HEK293 (cell line): ENCODE results near the gene ITGAL.

Source experiments
- CTCF ChIA-PET: fragments of 350-600 bp; formaldehyde crosslinking; extraction: SDS; loops from one replicate; lab custom pipeline; 2021; ENCODE audit warnings: antibody characterized with exemption; lab: Yijun Ruan, JAX
- POLR2A ChIA-PET: fragments of 300-600 bp; formaldehyde crosslinking; extraction: SDS; loops from one replicate; lab custom pipeline; 2020; ENCODE audit warnings: antibody characterized with exemption, inconsistent platforms; lab: Yijun Ruan, JAX
- H3K27ac ChIP-seq: fragments of 200-500 bp; sonication (Bioruptor generic); 2 replicates; pipeline ENCODE4 v1.5.1; 2014; ENCODE audit warnings: low read depth, low read length, control low read depth, inconsistent platforms; ENCODE audit errors: extremely low read depth
- H3K36me3 ChIP-seq, 2 experiments: fragments of 200-500 bp in 1 of 2; sonication (Bioruptor generic) in 1 of 2; 1 replicate in 1 of 2; 2 replicates in 1 of 2; pipeline ENCODE4 v1.5.1; 2014 to 2017; ENCODE audit warnings: inconsistent platforms in 2 of 2, low read length in 2 of 2; ENCODE audit not compliant: control insufficient read depth in 2 of 2, insufficient read depth in 1 of 2
- H3K4me1 ChIP-seq: fragments of 200-500 bp; sonication (Bioruptor generic); 2 replicates; pipeline ENCODE4 v1.5.1; 2014; ENCODE audit warnings: mild to moderate bottlenecking, low read length, inconsistent platforms; ENCODE audit not compliant: control insufficient read depth, insufficient read depth
- H3K4me3 ChIP-seq: 2 replicates; pipeline ENCODE4 v1.5.1; 2011; ENCODE audit warnings: low read depth, mild to moderate bottlenecking, control low read depth, low read length, moderate library complexity
- H3K9me3 ChIP-seq: fragments of 200-500 bp; sonication (Bioruptor generic); 2 replicates; pipeline ENCODE4 v1.5.1; 2014; ENCODE audit warnings: low read depth, low read length, inconsistent platforms; ENCODE audit not compliant: control insufficient read depth, insufficient read depth
- BCL11A ChIP-seq: fragments of 450-650 bp; formaldehyde crosslinking; IDR thresholded peaks from 2 replicates; pipeline ENCODE4 v1.5.1; 2016; ENCODE audit warnings: low read depth, missing biosample characterization, missing genetic modification characterization
- GFI1B ChIP-seq: fragments of 450-650 bp; formaldehyde crosslinking; IDR thresholded peaks from 2 replicates; pipeline ENCODE4 v1.5.1; 2016; ENCODE audit warnings: missing biosample characterization, missing genetic modification characterization
- HOXD13 ChIP-seq: sonication (generic); formaldehyde crosslinking; IDR thresholded peaks from 2 replicates; pipeline ENCODE4 v1.8.0; 2022; ENCODE audit warnings: missing genetic modification reagents, borderline replicate concordance
- KLF1 ChIP-seq: fragments of 450-650 bp; formaldehyde crosslinking; IDR thresholded peaks from 2 replicates; pipeline ENCODE4 v1.5.1; 2016; ENCODE audit warnings: missing biosample characterization, missing genetic modification characterization
- SALL2 ChIP-seq: fragments of 450-650 bp; formaldehyde crosslinking; IDR thresholded peaks from 2 replicates; pipeline ENCODE4 v1.5.0; 2017; ENCODE audit warnings: missing biosample characterization, mild to moderate bottlenecking, missing genetic modification characterization, borderline replicate concordance
- SCRT2 ChIP-seq: fragments of 450-650 bp; formaldehyde crosslinking; IDR thresholded peaks from 2 replicates; pipeline ENCODE4 v1.5.1; 2016; ENCODE audit warnings: missing biosample characterization, missing genetic modification characterization
- SP3 ChIP-seq: fragments of 450-650 bp; formaldehyde crosslinking; IDR thresholded peaks from 2 replicates; pipeline ENCODE4 v1.5.1; 2016; ENCODE audit warnings: missing biosample characterization, missing genetic modification characterization
- ZFP37 ChIP-seq: fragments of 450-650 bp; formaldehyde crosslinking; IDR thresholded peaks from 2 replicates; pipeline ENCODE4 v1.5.1; 2016; ENCODE audit warnings: missing biosample characterization, missing genetic modification characterization
- ZIC2 ChIP-seq: fragments of 450-650 bp; formaldehyde crosslinking; IDR thresholded peaks from 2 replicates; pipeline ENCODE4 v1.5.1; 2016; ENCODE audit warnings: missing biosample characterization, missing genetic modification characterization
- ZNF155 ChIP-seq: fragments of 450-650 bp; formaldehyde crosslinking; IDR thresholded peaks from 2 replicates; pipeline ENCODE4 v1.5.1; 2016; ENCODE audit warnings: missing biosample characterization, missing genetic modification characterization
- ZNF175 ChIP-seq: fragments of 450-650 bp; formaldehyde crosslinking; IDR thresholded peaks from 2 replicates; pipeline ENCODE4 v1.5.1; 2016; ENCODE audit warnings: missing biosample characterization, missing genetic modification characterization
- ZNF223 ChIP-seq: fragments of 450-650 bp; formaldehyde crosslinking; IDR thresholded peaks from 2 replicates; pipeline ENCODE4 v1.5.1; 2016; ENCODE audit warnings: missing biosample characterization, missing genetic modification characterization
- ZNF394 ChIP-seq: fragments of 450-650 bp; formaldehyde crosslinking; IDR thresholded peaks from 2 replicates; pipeline ENCODE4 v1.5.1; 2016; ENCODE audit warnings: missing biosample characterization, missing genetic modification characterization, mild to moderate bottlenecking, moderate library complexity, borderline replicate concordance
- ZNF513 ChIP-seq: fragments of 450-650 bp; IDR thresholded peaks from 2 replicates; pipeline ENCODE4 v1.5.1; 2018; ENCODE audit warnings: missing biosample characterization, missing genetic modification characterization
- ZNF561 ChIP-seq: fragments of 450-650 bp; IDR thresholded peaks from 2 replicates; pipeline ENCODE4 v1.5.1; 2018; ENCODE audit warnings: missing biosample characterization, missing genetic modification characterization, borderline replicate concordance
- ZNF600 ChIP-seq: fragments of 450-650 bp; formaldehyde crosslinking; IDR thresholded peaks from 2 replicates; pipeline ENCODE4 v1.5.1; 2016; ENCODE audit warnings: missing biosample characterization, missing genetic modification characterization
- ZNF768 ChIP-seq: fragments of 450-650 bp; formaldehyde crosslinking; IDR thresholded peaks from 2 replicates; pipeline ENCODE4 v1.5.1; 2018; ENCODE audit warnings: missing biosample characterization, mild to moderate bottlenecking, missing genetic modification characterization
- TF ChIP-seq, protein P1 (sequence below): fragments of 450-650 bp; formaldehyde crosslinking; IDR thresholded peaks from 2 replicates; pipeline ENCODE4; 2016; ENCODE audit warnings: missing biosample characterization, missing genetic modification characterization
- TF ChIP-seq, protein P2 (sequence below): fragments of 450-650 bp; formaldehyde crosslinking; IDR thresholded peaks from 2 replicates; pipeline ENCODE4 v1.5.1; 2017; ENCODE audit warnings: missing biosample characterization, missing genetic modification characterization
- TF ChIP-seq, protein P3 (sequence below): fragments of 450-650 bp; formaldehyde crosslinking; optimal IDR thresholded peaks from 2 replicates; pipeline ENCODE3; 2016; ENCODE audit warnings: missing biosample characterization, mild to moderate bottlenecking, missing genetic modification characterization
- TF ChIP-seq, protein P4 (sequence below): fragments of 450-650 bp; formaldehyde crosslinking; IDR thresholded peaks from 2 replicates; pipeline ENCODE4 v1.5.1; 2016; ENCODE audit warnings: missing biosample characterization, missing genetic modification characterization

ITGAL gene

GRCh38 chr16:30524575-30525568 lies 52.3 kb downstream of the ITGAL start:
- no peaks in the 10 kb centered on the region for H3K9me3 ChIP-seq
- no peak overlapping the region for H3K27ac ChIP-seq
- ChIA-PET POLR2A (interaction anchor here (0.6 to 2.1 kb wide), 15 partner anchors 10 to 474 kb away, joined by 3 to 9 read pairs (median 4); partner anchors contain the start of genes CD2BP2, DCTPP1, TBX6 and ZNF688), CTCF (interaction anchor here (0.6 to 1.3 kb wide), 3 partner anchors 11 to 250 kb away, joined by 3 to 9 read pairs (median 3); partner anchors contain the start of gene ZNF747)
- peak; percentile 31; the same call in 1 of the 2 replicates for TF ChIP-seq ZNF768 (tag by site-specific recombination)
- TF ChIP-seq, protein P1, sequence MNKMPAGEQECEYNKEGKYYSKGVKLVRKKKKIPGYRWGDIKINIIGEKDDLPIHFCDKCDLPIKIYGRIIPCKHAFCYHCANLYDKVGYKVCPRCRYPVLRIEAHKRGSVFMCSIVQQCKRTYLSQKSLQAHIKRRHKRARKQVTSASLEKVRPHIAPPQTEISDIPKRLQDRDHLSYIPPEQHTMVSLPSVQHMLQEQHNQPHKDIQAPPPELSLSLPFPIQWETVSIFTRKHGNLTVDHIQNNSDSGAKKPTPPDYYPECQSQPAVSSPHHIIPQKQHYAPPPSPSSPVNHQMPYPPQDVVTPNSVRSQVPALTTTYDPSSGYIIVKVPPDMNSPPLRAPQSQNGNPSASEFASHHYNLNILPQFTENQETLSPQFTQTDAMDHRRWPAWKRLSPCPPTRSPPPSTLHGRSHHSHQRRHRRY, result peak; percentile 48; the same call in 1 of the 2 replicates
- TF ChIP-seq ZNF223 (tag by site-specific recombination), result no peak
- TF ChIP-seq SCRT2 (tag by site-specific recombination), result peak; percentile 48; the same call in 1 of the 2 replicates
- TF ChIP-seq, protein P2, sequence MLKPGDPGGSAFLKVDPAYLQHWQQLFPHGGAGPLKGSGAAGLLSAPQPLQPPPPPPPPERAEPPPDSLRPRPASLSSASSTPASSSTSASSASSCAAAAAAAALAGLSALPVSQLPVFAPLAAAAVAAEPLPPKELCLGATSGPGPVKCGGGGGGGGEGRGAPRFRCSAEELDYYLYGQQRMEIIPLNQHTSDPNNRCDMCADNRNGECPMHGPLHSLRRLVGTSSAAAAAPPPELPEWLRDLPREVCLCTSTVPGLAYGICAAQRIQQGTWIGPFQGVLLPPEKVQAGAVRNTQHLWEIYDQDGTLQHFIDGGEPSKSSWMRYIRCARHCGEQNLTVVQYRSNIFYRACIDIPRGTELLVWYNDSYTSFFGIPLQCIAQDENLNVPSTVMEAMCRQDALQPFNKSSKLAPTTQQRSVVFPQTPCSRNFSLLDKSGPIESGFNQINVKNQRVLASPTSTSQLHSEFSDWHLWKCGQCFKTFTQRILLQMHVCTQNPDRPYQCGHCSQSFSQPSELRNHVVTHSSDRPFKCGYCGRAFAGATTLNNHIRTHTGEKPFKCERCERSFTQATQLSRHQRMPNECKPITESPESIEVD (tag by site-specific recombination), result no peak
- 0 out of 2 replicates have a peak, but pooled peaks have one; percentile 5 for TF ChIP-seq KLF1 (tag by site-specific recombination)
- TF ChIP-seq ZNF600, result peak; percentile 62
- TF ChIP-seq, protein P3, sequence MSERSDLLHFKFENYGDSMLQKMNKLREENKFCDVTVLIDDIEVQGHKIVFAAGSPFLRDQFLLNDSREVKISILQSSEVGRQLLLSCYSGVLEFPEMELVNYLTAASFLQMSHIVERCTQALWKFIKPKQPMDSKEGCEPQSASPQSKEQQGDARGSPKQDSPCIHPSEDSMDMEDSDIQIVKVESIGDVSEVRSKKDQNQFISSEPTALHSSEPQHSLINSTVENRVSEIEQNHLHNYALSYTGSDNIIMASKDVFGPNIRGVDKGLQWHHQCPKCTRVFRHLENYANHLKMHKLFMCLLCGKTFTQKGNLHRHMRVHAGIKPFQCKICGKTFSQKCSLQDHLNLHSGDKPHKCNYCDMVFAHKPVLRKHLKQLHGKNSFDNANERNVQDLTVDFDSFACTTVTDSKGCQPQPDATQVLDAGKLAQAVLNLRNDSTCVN (tag by site-specific recombination), result peak; percentile 5
- 0 out of 2 replicates have a peak, but pooled peaks have one; percentile 75 for TF ChIP-seq ZNF394
- TF ChIP-seq ZFP37 (tag by site-specific recombination), result no peak
- TF ChIP-seq ZIC2 (tag by site-specific recombination), result peak; percentile 38
- TF ChIP-seq SALL2 (tag by site-specific recombination), result no peak
- peaks cover 0 to 14% of the 10 kb centered on the region in 2 experiments; a peak in 1 of 3 replicates for H3K36me3 ChIP-seq
- peaks cover 9% of the 10 kb centered on the region for H3K4me1 ChIP-seq
- no peak overlapping the region for H3K4me3 ChIP-seq

GRCh38 chr16:30525844-30526136 lies 53.2 kb downstream of the ITGAL start:
- H3K9me3 ChIP-seq, result no peaks in the 10 kb centered on the region
- TF ChIP-seq, protein P4, sequence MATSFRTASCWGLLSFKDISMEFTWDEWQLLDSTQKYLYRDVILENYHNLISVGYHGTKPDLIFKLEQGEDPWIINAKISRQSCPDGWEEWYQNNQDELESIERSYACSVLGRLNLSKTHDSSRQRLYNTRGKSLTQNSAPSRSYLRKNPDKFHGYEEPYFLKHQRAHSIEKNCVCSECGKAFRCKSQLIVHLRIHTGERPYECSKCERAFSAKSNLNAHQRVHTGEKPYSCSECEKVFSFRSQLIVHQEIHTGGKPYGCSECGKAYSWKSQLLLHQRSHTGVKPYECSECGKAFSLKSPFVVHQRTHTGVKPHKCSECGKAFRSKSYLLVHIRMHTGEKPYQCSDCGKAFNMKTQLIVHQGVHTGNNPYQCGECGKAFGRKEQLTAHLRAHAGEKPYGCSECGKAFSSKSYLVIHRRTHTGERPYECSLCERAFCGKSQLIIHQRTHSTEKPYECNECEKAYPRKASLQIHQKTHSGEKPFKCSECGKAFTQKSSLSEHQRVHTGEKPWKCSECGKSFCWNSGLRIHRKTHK (tag by site-specific recombination), result no peak
- TF ChIP-seq ZNF561 (tag by site-specific recombination) (no peak), ZNF155 (tag by site-specific recombination) (no peak), HOXD13 (CRISPR knock-in tag) (no peak), GFI1B (no peak), BCL11A (tag by site-specific recombination) (no peak), ZNF513 (tag by site-specific recombination) (no peak), ZNF175 (no peak), SP3 (tag by site-specific recombination) (no peak)
- TF ChIP-seq, all 188 proteins: peak for 0
- CTCF ChIA-PET, result interaction anchor here (1.3 kb wide), 1 partner anchor 10 kb away, joined by 9 read pairs; the partner anchor contains the start of gene ZNF747
- POLR2A ChIA-PET, result interaction anchor here (1.3 to 2.1 kb wide), 6 partner anchors 10 to 155 kb away, joined by 4 to 9 read pairs (median 6); partner anchors contain the start of genes DCTPP1, TBC1D10B, ZNF688 and ZNF764
- H3K4me3 ChIP-seq, result peak overlapping the region; percentile 82
- H3K4me1 ChIP-seq, result peaks cover 9% of the 10 kb centered on the region
- peaks cover 0 to 19% of the 10 kb centered on the region in 2 experiments; a peak in 1 of 3 replicates for H3K36me3 ChIP-seq
- peak overlapping the region; percentile 82 for H3K27ac ChIP-seq
